ENCODE data around the gene AMBRA1.

GRCh38 chr11:46445192-46445919, 148.5 kb downstream of the AMBRA1 start:
- TF ChIP-seq, protein P1, sequence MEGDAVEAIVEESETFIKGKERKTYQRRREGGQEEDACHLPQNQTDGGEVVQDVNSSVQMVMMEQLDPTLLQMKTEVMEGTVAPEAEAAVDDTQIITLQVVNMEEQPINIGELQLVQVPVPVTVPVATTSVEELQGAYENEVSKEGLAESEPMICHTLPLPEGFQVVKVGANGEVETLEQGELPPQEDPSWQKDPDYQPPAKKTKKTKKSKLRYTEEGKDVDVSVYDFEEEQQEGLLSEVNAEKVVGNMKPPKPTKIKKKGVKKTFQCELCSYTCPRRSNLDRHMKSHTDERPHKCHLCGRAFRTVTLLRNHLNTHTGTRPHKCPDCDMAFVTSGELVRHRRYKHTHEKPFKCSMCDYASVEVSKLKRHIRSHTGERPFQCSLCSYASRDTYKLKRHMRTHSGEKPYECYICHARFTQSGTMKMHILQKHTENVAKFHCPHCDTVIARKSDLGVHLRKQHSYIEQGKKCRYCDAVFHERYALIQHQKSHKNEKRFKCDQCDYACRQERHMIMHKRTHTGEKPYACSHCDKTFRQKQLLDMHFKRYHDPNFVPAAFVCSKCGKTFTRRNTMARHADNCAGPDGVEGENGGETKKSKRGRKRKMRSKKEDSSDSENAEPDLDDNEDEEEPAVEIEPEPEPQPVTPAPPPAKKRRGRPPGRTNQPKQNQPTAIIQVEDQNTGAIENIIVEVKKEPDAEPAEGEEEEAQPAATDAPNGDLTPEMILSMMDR (conservative IDR thresholded peaks at IDR 0.05), result no peak
- no peak for TF ChIP-seq ZFX (IDR thresholded peaks at IDR 0.05)

Measured in C4-2B (cell line).